ENCODE measurements around the gene SEC16A.

The SEC16A gene

DNA sequence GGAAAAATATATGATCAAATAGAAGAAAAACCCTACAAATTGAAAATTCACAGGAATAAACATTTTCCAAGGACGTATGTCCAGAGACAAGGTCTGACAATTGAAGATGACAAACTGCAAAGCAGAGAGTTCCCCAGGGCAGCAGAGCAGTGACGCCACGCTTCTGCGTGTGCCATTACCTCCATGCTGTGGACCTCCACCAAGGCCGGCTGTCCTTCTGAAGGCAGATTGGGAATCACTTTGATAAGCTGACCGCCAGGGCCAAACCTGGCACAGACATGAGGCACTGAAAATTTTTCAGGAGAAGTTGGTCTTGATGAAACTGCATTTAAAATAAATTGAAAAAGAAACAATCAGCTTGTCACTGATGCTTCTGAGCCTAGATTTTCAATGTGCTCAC, 18.6 kb downstream of the SEC16A start:
- DNase-seq (ENCODE audit: low read depth): no peak
- no peak overlapping the region for H3K4me3 ChIP-seq (ENCODE audit: control insufficient read depth, low read depth, low read length)
- TF ChIP-seq, protein P1, sequence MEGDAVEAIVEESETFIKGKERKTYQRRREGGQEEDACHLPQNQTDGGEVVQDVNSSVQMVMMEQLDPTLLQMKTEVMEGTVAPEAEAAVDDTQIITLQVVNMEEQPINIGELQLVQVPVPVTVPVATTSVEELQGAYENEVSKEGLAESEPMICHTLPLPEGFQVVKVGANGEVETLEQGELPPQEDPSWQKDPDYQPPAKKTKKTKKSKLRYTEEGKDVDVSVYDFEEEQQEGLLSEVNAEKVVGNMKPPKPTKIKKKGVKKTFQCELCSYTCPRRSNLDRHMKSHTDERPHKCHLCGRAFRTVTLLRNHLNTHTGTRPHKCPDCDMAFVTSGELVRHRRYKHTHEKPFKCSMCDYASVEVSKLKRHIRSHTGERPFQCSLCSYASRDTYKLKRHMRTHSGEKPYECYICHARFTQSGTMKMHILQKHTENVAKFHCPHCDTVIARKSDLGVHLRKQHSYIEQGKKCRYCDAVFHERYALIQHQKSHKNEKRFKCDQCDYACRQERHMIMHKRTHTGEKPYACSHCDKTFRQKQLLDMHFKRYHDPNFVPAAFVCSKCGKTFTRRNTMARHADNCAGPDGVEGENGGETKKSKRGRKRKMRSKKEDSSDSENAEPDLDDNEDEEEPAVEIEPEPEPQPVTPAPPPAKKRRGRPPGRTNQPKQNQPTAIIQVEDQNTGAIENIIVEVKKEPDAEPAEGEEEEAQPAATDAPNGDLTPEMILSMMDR (IDR thresholded peaks at IDR 0.05; ENCODE audit: control insufficient read depth, insufficient read depth, low read depth, low read length, missing control alignments): no peak

DNA sequence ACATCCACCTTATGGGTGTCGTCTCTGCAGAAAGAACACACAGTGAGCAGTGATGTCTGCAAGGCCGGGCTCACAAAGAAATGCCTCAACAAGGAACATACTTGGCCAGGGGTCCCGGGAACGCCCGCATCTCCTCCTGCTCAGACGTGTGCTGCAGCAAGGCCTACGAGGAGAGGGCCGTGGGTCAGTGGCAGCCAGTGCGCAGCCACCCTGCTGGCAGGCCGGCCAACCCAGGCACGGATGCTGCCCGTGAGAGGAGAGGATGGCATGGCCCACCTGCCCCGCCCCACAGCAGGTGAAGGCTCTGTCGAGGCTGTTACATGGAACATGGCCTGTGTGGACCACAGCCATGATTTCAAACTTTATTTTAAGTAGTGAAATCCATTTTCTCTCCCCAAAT, 19.3 kb downstream of the SEC16A start:
- DNase-seq (ENCODE audit: low read depth): no peak
- TF ChIP-seq, protein P1 (IDR thresholded peaks at IDR 0.05; ENCODE audit: control insufficient read depth, insufficient read depth, low read depth, low read length, missing control alignments): no peak
- H3K4me3 ChIP-seq (ENCODE audit: control insufficient read depth, low read depth, low read length): no peak overlapping the region

DNA sequence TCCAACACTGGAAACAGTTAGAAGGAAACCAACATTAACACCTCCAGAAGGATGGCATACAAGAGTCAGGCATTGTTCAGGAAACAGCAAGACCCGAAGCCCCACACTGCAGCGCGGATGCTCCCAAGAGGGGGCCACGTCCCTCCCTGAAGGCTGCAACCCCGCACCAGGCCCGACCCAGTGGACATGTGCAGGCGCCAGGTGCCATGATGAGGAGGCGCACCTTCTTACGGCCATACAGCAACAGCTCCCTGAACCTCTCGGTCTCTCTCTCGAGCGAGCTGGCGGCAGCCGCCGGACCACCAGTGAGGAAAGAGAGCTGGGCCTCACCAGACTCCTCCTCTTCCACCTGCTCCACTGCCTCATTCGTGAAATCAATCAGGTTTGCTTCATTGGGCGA, 20.2 kb downstream of the SEC16A start:
- TF ChIP-seq, protein P1 (IDR thresholded peaks at IDR 0.05; ENCODE audit: control insufficient read depth, insufficient read depth, low read depth, low read length, missing control alignments): no peak
- DNase-seq (ENCODE audit: low read depth): no peak
- no peak overlapping the region for H3K4me3 ChIP-seq (ENCODE audit: control insufficient read depth, low read depth, low read length)

DNA sequence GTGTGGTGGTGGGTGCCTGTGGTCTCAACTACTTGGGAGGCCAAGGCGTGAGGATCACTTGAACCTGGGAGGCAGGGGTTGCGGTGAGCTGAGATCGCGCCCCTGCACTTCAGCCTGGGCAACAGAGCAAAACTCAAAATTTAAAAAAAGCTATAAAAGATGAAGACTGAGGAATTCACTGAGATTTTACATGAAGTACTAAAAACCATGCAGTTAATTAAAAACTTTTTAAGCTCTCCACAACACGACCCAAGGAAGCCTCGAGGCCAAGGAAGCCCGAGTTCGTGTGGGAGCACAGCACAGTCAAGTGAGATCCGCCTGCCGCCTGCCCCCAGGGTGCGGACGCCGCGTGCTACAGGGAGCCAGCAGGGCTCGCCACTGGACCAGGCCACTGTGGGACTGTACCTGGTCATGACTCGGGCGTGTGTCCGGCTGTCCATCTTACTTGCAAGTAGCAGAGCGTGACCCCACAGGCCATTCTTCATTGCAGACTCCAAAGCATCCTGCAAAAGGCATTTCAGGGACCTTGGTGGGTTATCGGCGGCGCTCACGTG, 22.0 kb downstream of the SEC16A start:
- H3K4me3 ChIP-seq (ENCODE audit: control insufficient read depth, low read depth, low read length): no peak overlapping the region
- TF ChIP-seq, protein P1 (IDR thresholded peaks at IDR 0.05; ENCODE audit: control insufficient read depth, insufficient read depth, low read depth, low read length, missing control alignments): no peak
- DNase-seq (ENCODE audit: low read depth): no peak

DNA sequence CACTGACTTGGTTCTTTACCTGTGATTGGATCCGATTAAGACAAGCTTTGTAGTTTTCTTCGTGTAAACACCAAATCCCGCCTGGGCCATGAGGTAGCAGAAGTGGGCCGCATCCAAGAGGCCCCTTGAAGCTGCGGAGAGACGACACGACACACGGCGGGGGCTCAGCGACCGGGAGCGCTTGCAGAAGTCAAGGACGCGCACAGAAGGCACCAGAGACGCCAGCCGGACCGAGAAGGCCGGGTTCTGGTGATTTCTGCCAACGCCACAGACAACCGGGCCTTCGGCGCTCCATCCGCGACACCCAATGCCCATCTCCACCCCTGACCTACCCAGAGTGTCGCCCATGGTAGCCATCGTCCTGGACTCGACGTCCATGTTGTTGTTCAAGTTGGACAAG, 23.4 kb downstream of the SEC16A start:
- TF ChIP-seq, protein P1 (IDR thresholded peaks at IDR 0.05; ENCODE audit: control insufficient read depth, insufficient read depth, low read depth, low read length, missing control alignments): no peak
- DNase-seq (ENCODE audit: low read depth): no peak
- H3K4me3 ChIP-seq (ENCODE audit: control insufficient read depth, low read depth, low read length): no peak overlapping the region

DNA sequence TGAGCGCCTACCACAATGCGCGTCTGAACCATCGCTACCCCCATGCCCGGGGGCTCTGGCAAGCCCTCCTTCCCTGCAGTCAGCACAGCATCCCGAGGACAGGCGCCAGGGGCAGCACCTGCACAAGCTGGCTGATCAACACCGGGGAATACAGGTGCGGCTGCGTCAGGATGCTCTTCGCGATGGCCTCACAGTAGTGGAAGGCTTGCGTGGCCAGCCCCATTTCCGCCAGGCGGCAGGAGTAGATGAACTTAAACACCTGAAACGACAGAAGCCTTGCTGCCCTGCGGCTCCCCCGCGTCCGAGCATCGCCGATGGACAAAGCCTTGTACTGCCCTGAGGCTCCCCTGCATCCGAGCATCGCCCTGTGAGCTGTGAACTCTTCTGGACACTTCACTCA, 25.5 kb downstream of the SEC16A start:
- no peak overlapping the region for H3K4me3 ChIP-seq (ENCODE audit: control insufficient read depth, low read depth, low read length)
- DNase-seq (ENCODE audit: low read depth): no peak
- TF ChIP-seq, protein P1 (IDR thresholded peaks at IDR 0.05; ENCODE audit: control insufficient read depth, insufficient read depth, low read depth, low read length, missing control alignments): no peak

DNA sequence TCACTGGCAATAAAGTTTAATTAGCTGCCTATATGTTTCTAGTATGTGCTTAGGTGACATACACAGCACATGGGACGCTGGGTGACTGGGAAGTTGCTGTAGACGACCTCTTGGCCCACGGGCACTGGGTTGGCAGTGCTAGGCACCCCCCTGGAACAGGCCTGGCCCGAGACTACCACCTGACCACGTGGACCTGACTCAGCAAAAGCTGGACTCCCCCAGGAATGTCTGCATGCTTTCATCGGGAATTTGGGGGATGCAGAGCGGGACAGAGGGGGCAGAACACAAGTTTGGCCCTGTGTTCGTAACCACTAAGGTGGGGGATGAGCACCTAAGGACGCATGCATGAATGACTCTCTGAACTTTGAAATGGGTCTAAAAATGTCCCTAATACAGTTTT, 26.6 kb downstream of the SEC16A start:
- no peak for DNase-seq (ENCODE audit: low read depth)
- TF ChIP-seq, protein P1 (IDR thresholded peaks at IDR 0.05; ENCODE audit: control insufficient read depth, insufficient read depth, low read depth, low read length, missing control alignments): no peak
- no peak overlapping the region for H3K4me3 ChIP-seq (ENCODE audit: control insufficient read depth, low read depth, low read length)
